HG03045 (cell line): ENCODE data around the gene ZNRD2.
"Not testable (repeated sequence)": the region's sequence is repeated elsewhere in the genome, so short reads cannot be mapped to it uniquely, and the experiment has no call there.

Source experiments
- ATAC-seq: cut with Tn5 transposase; IDR thresholded peaks from one replicate; pipeline ENCODE4 v1.9.1; 2021; ENCODE audit warnings: mild to moderate bottlenecking, moderate library complexity; ENCODE audit not compliant: unreplicated experiment

ZNRD2 gene, protein sequence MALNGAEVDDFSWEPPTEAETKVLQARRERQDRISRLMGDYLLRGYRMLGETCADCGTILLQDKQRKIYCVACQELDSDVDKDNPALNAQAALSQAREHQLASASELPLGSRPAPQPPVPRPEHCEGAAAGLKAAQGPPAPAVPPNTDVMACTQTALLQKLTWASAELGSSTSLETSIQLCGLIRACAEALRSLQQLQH

DNA sequence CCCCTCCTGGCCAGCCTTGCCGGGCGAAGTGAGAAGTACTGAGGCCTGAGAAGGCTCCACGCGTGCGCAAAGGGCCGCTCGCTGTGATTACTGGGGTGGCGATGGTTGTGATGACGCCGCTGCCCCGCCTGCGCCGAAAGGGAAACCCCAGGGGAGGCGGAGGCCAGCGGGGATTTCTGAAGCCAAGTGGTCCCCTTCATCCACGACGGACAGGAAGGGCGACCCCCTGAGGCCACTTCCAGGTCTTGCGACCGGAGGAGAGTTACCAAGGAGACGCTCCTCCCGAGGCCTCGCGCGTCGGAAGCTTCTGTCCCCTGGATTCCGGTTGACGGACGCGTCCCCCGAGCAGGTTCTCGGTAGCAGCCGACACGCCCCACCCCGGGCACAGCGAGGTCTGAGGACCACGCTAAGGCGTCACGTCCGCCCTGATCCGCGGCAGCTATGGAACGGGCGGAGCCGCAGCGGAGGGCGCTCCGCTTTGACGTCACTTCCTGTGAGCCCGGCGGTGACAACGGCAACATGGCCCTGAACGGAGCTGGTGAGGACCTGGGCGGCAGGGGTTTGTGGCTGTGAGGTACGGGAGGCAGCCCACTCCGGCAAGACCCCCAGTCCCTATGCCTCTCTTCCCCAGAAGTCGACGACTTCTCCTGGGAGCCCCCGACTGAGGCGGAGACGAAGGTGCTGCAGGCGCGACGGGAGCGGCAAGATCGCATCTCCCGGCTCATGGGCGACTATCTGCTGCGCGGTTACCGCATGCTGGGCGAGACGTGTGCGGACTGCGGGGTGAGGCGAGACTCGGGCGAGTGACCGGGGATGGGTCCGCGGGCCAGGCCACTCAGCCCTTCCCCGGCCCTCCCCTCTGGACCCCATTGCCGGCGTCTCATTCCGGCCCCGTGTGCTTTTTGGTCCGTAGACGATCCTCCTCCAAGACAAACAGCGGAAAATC lies at the start of gene ZNRD2:
Gene ZNRD2 (plus strand): TSS at position 505 of the 946 bp plus-strand sequence. CDS start 15 bp downstream, at position 520.
- ATAC-seq, result peak; percentile 57

DNA sequence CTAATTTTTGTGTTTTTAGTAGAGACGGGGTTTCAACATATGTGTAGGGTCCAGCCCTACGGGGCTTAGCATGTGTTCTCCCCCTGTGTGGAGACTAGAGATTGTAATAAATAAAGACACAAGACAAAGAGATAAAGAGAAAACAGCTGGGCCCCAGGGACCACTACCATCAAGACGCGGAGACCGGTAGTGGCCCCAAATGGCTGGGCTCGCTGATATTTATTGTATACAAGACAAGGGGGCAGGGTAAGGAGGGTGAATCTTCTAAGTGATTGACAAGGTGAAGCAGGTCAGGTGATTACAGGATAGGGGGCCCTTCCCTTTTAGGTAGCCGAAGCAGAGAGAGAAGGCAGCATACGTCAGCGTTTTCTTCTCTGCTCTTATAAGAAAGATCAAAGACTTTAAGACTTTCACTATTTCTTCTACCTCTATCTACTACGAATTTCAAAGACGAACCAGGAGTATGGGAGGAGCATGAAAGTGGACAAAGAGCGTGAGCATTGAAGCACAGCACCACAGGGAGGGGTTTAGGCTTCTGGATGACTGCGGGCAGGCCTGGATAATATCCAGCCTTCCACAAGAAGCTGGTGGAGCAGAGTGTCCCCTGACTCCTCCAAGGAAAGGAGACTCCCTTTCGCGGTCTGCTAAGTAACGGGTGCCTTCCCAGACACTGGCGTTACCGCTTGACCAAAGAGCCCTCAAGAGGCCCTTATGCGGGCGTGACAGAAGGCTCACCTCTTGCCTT lies 48.3 kb upstream of the ZNRD2 start:
- not testable (repeated sequence) for ATAC-seq

DNA sequence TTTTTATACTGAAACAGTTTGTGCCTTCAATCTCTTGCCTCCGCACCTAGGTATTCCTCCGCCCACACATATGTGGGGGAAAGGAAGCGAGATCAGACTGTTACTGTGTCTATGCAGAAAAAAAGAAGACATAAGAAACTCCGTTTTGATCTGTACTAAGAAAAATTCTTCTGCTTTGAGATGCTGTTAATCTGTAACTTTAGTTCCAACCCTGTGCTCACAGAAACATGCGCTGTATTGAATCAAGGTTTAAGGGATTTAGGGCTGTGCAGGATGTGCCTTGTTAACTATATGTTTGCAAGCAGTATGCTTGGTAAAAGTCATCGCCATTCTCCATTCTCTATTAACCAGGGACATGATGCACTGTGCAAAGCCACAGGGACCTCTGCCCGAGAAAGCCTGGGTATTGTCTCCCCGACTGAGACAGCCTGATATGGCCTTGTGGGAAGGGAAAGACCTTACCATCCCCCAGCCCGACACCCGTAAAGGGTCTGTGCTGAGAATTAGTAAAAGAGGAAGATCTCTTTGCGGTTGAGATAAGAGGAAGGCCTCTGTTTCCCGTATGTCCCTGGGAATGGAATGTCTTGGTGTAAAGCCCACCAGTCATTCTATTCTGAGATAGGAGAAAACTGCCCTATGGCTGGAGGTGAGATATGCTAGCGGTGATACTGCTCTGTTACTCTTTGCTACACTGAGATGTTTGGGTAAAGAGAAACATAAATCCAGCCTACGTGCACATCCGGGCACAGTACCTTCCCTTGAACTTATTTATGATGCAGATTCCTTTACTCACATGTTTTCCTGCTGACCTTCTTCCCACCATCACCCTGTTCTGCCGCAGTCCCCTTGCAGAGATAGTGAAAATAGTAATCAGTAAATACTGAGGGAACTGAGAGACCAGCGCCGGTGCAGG lies 47.3 kb upstream of the ZNRD2 start:
- ATAC-seq, result not testable (repeated sequence)

DNA sequence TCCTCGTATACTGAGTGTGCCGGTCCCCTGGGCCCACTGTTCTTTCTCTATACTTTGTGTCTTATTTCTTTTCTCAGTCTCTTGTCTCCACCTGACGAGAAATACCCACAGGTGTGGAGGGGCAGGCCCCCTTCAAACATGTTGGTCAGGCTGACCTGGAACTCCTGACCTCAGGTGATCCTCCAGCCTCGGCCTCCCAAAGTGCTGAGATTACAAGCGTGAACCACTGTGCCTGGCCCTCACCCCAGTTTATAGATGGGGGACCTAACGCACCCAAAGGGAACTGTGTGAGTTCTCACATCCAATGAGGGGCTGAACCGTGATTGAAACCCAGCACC lies 46.7 kb upstream of the ZNRD2 start:
- ATAC-seq, result not testable (repeated sequence)

DNA sequence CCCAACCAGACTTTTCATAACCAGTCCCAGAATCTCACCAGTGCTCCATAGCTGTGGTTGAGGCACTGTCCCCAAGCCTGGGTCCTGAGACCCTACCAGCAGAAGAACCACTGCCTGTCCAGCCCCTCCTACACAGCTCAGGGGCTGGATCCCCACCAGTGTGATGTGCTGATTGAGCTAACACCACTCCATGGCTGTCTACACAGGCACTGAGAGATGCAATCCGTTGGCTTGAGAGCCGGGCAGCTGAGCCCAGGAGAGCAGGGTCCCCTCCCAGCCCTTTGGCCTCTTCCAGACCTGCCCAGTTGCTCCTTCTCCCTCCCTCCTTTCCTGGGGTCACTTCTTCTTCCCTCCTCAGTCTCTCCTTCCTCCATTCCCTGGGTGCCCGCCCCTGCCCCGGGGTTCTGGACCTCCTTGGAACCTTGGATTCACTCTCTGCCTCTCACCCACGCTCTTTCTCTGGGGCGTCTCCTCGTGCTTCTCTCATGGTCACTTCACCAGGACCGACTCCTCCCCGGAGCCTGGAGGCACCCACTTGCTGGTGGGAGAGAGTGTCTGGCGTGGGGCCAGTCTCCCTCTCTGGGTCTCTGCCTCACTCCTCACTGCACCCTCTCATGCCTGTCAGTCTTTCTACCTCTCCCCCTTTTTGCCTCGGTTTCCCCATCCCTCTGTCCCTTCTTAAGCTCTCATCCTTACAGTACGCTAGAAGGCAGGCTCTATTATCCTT lies 46.1 kb upstream of the ZNRD2 start:
- ATAC-seq, result no peak

DNA sequence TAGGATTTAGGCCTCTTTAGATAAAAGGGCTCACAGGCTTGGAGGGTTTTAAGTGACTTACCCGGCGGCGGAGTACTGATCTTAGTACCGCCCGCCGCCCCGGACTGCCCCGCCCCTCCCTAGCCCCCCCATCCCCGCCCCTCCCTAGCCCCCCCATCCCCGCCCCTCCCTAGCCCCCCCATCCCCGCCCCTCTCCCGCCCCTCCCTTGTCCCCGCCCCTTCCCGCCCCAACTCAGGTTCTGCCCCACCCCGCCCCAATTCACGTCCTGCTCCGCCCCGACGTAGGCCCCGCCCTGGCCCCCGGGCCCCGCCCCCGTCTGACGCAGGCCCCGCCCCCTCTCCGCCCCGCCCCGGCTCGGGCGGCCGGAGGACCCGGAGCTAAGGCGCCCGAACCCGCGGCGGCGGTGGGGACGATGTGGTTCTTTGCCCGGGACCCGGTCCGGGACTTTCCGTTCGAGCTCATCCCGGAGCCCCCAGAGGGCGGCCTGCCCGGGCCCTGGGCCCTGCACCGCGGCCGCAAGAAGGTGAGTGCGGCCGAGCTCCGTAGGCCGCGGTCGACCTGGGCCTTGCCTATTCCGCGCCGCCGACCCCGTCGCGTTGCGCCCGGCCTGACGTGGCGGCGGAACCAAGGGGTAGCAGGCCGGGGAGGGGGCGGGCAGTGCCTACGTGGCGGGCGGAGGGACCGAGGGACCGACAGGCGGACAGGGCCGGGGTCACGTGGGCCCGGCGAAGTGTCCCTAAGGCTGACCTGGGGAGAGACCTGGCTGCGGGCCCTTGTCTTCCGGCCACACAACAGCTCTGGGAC lies 45.3 kb upstream of the ZNRD2 start, which contains the start of gene SCYL1:
Gene SCYL1 (plus strand): TSS at position 343 of the 805 bp plus-strand sequence. CDS start 71 bp downstream, at position 414.
- ATAC-seq, result peak; percentile 62

DNA sequence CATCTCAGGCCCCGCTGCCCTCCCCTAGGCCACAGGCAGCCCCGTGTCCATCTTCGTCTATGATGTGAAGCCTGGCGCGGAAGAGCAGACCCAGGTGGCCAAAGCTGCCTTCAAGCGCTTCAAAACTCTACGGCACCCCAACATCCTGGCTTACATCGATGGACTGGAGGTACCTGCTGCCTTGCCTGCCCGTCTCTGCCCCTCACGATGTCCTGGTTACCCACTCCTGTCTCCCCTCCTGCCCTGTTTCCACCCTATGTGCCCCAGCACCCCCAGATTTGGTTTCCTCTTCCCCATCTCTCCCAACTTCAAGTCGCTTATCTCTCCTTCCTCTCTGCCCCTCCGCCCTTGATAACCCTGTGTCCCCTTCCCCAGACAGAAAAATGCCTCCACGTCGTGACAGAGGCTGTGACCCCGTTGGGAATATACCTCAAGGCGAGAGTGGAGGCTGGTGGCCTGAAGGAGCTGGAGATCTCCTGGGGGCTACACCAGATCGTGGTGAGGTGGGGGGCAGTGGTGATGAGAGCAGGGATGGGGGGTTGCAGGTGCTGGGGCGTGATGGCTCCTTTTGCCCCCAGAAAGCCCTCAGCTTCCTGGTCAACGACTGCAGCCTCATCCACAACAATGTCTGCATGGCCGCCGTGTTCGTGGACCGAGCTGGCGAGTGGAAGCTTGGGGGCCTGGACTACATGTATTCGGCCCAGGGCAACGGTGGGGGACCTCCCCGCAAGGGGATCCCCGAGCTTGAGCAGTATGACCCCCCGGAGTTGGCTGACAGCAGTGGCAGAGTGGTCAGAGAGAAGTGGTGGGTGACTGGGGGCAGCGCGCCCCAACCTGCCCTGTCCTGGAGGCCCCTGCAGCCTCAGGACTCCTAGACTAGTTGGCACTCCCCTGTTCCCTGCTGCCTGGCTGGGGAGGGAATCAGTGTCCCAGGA lies 44.5 kb upstream of the ZNRD2 start:
- no peak for ATAC-seq

DNA sequence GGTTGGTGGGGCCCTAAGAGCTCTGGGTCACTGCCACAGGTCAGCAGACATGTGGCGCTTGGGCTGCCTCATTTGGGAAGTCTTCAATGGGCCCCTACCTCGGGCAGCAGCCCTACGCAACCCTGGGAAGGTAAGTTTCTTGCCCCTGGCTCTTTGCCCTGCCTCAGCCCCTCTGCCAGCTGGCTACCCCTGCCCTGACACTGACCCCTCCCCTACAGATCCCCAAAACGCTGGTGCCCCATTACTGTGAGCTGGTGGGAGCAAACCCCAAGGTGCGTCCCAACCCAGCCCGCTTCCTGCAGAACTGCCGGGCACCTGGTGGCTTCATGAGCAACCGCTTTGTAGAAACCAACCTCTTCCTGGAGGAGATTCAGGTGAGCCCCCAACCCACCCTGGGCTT lies 43.5 kb upstream of the ZNRD2 start:
- no peak for ATAC-seq

DNA sequence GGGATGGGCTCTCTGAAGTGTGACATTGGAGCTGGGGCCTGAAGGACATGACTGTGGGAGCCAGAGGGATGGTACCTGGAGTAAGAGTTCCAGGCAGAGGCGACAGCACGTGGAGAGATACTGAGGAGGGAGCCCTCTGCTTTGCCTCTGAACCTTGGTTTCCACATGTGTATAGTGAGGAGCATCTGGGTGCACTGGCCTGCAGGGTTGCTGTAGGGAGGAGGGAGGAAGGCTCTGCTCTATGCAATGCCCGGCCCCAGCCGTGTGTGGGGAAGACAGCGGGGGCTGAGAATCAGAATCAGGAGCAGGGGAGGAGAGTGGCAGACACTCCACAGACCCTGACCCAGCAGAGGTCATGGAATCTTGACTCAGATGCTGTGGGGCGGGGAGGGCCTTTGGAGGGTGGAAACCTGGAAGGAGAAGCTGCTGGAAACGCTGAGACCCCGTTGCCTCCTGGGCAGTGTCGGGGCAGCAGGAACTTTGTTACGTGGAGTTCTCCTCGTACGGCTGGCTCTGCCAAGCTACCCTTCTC lies 41.4 kb upstream of the ZNRD2 start:
- ATAC-seq, result no peak

DNA sequence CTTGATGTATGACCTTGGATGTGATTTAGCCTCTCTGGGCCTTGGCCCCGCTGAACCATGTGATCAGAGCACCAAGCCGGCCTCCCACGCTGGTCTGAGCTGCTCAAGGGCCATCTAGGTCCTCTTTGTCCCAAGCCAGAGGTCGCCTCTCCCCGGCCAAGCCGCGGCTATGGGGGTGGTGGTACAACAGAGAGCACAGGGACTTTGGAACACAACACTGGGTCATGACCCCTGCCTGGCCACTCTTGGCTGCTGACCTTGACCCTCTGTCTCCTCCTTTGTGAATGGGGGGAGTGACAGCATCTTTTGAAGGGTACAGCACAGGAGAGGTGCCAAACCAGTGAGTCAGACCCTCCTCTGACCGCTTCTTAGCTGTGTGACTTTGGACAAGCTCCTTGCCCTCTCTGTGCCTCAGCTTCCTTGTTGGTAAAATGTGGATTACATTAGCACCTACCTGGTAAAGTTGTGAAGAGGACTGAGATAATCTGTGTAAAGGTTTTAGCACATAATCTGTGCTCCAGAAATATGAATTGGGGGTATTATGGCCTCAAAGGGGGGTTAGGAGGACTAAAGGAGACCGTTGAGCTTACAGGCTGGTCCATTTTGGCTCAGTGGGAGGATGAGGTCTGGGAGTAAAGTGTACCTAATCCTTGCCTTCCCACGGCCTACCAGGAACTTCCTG lies 40.7 kb upstream of the ZNRD2 start:
- ATAC-seq, result no peak

DNA sequence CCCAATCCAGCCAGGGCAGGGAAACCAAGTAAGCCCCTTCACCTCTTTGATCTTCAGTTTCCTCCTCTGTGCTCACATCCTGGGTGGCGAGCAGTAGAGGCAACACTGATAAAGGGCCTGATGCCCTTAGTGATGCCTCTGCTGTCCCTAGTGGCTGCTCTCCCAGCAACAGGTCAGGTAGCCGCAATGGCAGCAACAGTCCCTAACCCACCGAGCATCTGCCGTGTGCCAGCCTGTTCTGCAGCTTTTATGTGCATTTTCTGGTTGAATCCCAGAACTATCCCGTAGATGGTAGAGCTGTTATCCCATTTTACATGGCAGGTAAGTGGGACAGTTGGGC lies 40.1 kb upstream of the ZNRD2 start:
- no peak for ATAC-seq

DNA sequence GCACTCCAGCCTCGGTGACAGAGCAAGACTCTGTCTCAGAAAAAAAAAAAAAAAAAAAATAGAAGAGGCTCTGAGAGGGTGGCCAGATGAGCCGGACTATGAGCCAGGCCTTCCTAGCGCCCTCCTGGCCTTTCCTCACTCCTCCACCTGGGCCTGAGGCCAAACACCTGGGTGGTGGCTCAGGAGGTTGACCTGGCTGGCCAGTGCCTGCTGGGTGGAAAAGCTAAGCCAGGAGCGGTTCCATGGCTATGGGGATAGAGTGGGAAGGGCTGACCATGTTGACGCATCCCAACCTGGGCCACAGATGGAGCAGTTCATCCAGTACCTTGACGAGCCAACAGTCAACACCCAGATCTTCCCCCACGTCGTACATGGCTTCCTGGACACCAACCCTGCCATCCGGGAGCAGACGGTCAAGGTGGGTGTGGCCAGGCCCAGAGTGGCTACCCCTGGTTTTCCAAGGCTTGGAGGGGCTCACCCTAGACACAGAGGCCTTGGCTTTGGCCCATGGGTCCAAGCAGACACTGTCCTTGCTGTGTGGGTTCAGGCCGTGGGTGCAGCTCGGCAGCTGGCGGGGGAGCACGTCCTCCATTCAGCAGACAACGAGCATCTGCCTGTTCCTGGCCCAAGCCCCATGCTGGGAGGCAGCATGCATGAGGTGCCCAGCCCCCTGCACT lies 37.8 kb upstream of the ZNRD2 start:
- no peak for ATAC-seq

DNA sequence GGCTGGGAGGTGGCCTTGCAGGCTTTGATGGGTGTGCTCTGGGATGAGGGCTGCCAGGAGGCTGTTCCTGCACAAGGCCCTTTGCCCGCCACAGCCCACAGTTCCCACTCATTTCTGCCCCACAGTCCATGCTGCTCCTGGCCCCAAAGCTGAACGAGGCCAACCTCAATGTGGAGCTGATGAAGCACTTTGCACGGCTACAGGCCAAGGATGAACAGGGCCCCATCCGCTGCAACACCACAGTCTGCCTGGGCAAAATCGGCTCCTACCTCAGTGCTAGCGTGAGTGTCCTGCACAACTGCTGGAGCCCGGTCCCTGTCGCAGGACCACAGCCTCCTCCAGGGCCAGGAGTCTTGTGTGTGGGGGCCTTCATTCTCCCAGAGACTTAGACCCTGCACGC lies 35.2 kb upstream of the ZNRD2 start:
- ATAC-seq, result no peak

DNA sequence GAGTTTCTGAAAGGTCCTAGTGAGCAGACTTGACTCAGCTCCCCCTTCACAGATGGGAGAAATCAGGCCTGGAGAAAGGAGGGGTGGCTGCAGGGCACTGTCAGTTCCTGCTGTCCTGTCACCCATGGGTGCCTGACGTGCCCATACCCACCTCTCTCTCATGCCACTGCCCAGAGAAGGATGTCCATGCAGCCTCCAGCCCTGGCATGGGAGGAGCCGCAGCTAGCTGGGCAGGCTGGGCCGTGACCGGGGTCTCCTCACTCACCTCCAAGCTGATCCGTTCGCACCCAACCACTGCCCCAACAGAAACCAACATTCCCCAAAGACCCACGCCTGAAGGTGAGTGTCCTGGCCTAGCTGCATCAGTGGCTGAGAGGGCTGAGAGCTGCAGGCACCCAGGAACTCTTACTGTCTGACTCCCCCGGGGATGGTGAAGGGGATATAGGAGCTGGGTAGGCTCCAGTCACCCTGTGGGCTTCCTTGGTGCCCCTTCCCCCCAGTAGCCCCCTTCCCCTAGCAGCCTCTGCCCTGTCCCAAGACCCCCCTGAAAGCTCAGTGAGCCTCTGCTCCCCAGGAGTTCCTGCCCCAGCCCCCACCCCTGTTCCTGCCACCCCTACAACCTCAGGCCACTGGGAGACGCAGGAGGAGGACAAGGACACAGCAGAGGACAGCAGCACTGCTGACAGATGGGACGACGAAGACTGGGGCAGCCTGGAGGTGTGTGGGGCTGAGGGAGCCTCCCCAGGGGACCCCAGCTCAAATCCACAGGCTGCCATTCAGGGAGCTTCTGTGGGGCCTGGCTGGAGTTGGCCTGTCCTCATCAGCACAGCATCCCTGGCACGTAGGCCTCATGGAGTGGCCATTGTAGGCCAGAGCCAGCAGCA lies 33.6 kb upstream of the ZNRD2 start:
- ATAC-seq, result no peak

DNA sequence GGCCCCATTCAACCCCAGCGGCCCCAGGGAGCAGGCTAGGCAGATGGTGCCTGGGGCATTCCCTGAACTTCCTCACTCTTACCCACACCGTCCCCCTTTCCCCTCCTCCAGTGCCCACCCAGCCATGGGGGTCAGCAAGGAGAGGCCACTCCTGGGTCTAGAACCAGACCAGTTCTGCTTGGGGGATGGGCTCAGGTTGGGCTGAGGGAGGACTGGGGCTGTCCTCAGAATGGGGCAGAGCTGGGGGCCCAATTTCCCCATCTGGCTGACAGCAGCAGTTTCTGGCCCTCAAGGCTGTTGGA lies 33.0 kb upstream of the ZNRD2 start:
- ATAC-seq, result no peak
